22Rv1 (cell line): ENCODE results near the gene BANF1.

Experiments used
- H3K27ac ChIP-seq: fragments of 450-650 bp; 2 replicates; pipeline ENCODE4 v1.5.1; 2017
- CTCF ChIP-seq: fragments of 450-650 bp; IDR thresholded peaks from 2 replicates; pipeline ENCODE4 v1.5.1; 2017; ENCODE audit warnings: mild to moderate bottlenecking
- ZFX ChIP-seq: fragments of 450-650 bp; IDR thresholded peaks from 2 replicates; pipeline ENCODE4 v1.6.1; 2017; ENCODE audit warnings: antibody characterized with exemption, borderline replicate concordance

Gene BANF1

DNA sequence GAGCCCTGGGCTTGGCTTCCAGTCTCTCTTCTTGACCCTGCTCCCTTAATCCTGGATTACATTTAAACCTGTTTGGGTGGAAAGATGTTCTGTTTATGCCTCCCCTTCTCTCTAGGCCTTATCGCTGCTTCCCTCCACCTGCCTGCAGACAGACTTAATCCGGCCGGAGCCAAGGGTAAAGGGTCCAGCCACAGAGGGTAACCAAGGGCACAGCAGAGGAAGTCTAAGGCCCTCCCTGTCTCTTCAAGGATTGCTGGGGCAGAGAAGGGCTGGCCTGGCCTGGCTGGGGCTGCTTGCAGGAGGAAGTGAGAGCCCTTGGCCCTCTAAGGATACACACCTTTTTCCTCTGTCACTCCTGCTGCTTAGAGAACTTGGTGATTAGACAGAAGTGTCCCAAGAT lies 44.6 kb downstream of the BANF1 start:
- no peak for TF ChIP-seq CTCF
- no peak for TF ChIP-seq ZFX
- H3K27ac ChIP-seq = no peak overlapping the region

- no peak for TF ChIP-seq ZFX
- TF ChIP-seq CTCF = no peak
- no peak overlapping the region for H3K27ac ChIP-seq
These were observed 45.5 kb downstream of the BANF1 start for GRCh38 chr11:66047541-66048365.

DNA sequence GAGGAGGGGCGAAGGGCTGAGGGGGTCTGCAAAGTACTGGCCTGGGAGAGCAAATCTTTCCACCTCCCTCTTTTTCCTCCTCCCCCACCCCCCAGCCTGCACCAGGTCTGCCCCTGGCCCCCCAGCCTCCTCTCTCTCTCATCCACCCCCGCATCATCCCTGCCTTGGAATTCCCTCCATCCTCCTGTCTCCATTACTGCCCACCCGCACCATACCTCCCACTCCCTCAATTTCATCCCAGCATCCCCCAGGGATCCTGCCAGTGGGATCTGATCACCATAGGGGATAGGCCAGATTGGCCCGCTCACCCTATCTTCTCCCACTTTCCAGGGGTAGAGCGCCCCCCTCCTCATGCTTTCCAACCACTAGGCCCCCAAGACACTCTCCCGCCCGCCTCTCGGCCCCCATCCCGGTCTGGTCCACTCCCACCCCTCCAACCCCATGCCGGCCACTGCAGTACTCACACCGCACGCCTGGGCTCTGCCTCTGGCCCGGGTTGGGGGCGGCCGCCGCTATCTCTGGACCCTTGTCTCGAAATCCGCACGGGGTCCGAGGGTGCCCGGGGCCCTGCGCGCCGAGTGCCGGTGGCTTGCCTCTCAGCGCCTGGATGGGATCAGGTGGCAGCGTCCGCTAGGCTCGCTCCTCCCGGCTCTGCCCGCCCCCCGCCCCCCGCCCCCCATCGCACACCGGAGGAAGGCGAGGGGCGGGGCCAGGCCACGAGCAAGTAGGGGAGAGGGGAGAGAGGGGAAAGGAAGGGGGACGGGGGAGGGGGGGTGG lies 46.4 kb downstream of the BANF1 start, which contains the start of gene GAL3ST3:
GAL3ST3 (minus strand) TSS at position 615 of the 777 bp plus-strand sequence. CDS start 3,746 bp downstream, outside the sequence.
- TF ChIP-seq CTCF (no peak), ZFX (no peak)
- H3K27ac ChIP-seq = no peak within 1 kb of the TSS

- TF ChIP-seq CTCF (no peak), ZFX (no peak)
- H3K27ac ChIP-seq = peak overlapping the region; percentile 87
These were observed 48.4 kb downstream of the BANF1 start for GRCh38 chr11:66050581-66051231.

DNA sequence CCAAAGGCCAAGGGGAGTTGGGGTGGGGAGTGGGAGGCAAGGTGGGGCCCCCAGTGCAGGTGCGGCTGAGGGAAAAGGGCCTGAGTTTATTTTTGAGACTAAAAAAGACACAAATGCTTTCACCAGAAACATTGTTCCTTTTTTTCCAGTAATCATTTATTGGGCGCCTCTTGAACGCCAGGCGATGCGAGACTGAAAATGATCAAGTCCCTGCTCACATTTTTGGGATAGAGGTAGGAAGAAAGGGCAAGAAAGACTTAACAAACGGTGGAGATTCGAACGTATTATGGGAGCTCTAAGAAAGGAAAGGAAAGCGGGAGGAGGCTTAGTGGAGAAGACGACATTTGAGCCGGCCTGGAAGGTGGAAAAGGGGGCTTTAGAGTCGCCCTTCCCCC lies 49.1 kb downstream of the BANF1 start:
- TF ChIP-seq CTCF (no peak), ZFX (no peak)
- H3K27ac ChIP-seq = peak overlapping the region; percentile 87

GRCh38 chr11:66051766-66052663 lies 49.7 kb downstream of the BANF1 start, which contains the start of gene SF3B2:
Gene SF3B2 (plus strand): TSS chr11:66052364. CDS start chr11:66052385, 21 bp downstream.
- TF ChIP-seq ZFX = no peak
- peak within 1 kb of the TSS; percentile 87 for H3K27ac ChIP-seq

GRCh38 chr11:66052664-66052982 lies 50.3 kb downstream of the BANF1 start:
- TF ChIP-seq ZFX (no peak), CTCF (no peak)

More at GRCh38 chr11:66052664-66052982, 50.3 kb downstream of the BANF1 start:
- peak overlapping the region; percentile 87 for H3K27ac ChIP-seq
